ENCODE data around the gene KCTD20. TPM values are rescaled to one million over a fixed set of nuclear protein-coding genes. Genes with fewer than 3 reads are reported as not detected.
A peak's percentile ranks its signal among the peaks of the same experiment; 100 is the strongest.

Gene KCTD20
- total RNA-seq, 1 donor from 2014 or later: 48.1 TPM

DNA sequence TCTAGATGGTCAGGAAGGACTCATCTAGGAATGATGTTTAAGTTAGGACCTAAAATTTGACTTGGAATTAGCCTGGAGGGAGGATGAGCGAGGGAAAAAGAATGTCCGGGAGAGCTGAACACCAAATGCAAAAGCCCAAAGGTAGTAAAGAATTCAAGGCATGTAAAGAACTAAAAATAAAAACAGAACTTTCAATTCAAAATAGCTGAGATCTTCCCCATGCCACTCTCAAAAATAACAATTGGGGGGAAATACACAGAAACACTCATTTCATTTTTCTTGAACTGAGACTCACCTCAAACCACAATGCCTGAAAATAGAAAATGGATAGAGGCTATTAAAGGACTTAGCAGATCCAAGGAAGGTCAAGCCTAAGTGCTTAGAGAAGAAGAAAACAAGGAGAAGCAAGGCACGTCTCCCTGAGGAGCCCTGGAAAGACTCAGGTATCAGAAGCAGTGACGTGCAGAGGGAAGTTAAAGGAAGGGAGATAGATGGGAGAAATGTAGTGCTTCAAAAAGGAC is 10.6 kb upstream of the KCTD20 start:
- no peaks in the 10 kb centered on the region for H3K27me3 Mint-ChIP-seq (ENCODE audit: low read depth)
- H3K4me3 Mint-ChIP-seq: no peak overlapping the region
- H3K27ac Mint-ChIP-seq (ENCODE audit: unreplicated experiment): no peak overlapping the region
- TF ChIP-seq CTCF (conservative IDR thresholded peaks at IDR 0.05): no peak
- H3K9me3 Mint-ChIP-seq: no peaks in the 10 kb centered on the region
- H3K36me3 Mint-ChIP-seq (ENCODE audit: low read depth): no peaks in the 10 kb centered on the region
- H3K4me1 Mint-ChIP-seq: peaks cover 20% of the 10 kb centered on the region
- no peak for DNase-seq (ENCODE audit: low read depth, low spot score)

- Mint-ChIP-seq H3K9me3 (no peaks in the 10 kb centered on the region), H3K4me1 (peaks cover 16% of the 10 kb centered on the region), H3K4me3 (peak overlapping the region; percentile 2), H3K27me3 (ENCODE audit: low read depth) (no peaks in the 10 kb centered on the region), H3K27ac (ENCODE audit: unreplicated experiment) (no peak overlapping the region), H3K36me3 (ENCODE audit: low read depth) (no peaks in the 10 kb centered on the region)
- TF ChIP-seq CTCF (conservative IDR thresholded peaks at IDR 0.05): no peak
- DNase-seq (ENCODE audit: low read depth, low spot score): no peak
These were observed 6.3 kb upstream of the KCTD20 start for GRCh38 chr6:36436466-36436865.

- Mint-ChIP-seq H3K4me3 (peak overlapping the region; percentile 82), H3K27me3 (ENCODE audit: low read depth) (no peaks in the 10 kb centered on the region), H3K4me1 (peaks cover 36% of the 10 kb centered on the region), H3K9me3 (no peaks in the 10 kb centered on the region), H3K36me3 (ENCODE audit: low read depth) (no peaks in the 10 kb centered on the region), H3K27ac (ENCODE audit: unreplicated experiment) (peak overlapping the region; percentile 89)
- TF ChIP-seq CTCF (conservative IDR thresholded peaks at IDR 0.05): no peak
- peak; percentile 53 for DNase-seq (ENCODE audit: low read depth, low spot score)
These were observed 1.4 kb upstream of the KCTD20 start for GRCh38 chr6:36441307-36441894.

GRCh38 chr6:36442103-36442670 is 613 bp upstream of the KCTD20 start:
- H3K27ac Mint-ChIP-seq (ENCODE audit: unreplicated experiment): peak overlapping the region; percentile 98
- no peak for TF ChIP-seq CTCF (conservative IDR thresholded peaks at IDR 0.05)
- H3K4me1 Mint-ChIP-seq: peaks cover 36% of the 10 kb centered on the region
- H3K4me3 Mint-ChIP-seq: peak overlapping the region; percentile 92
- no peaks in the 10 kb centered on the region for H3K36me3 Mint-ChIP-seq (ENCODE audit: low read depth)
- no peaks in the 10 kb centered on the region for H3K27me3 Mint-ChIP-seq (ENCODE audit: low read depth)
- no peak for DNase-seq (ENCODE audit: low read depth, low spot score)
- H3K9me3 Mint-ChIP-seq: no peaks in the 10 kb centered on the region

- peak; percentile 42 for TF ChIP-seq CTCF (conservative IDR thresholded peaks at IDR 0.05)
- Mint-ChIP-seq H3K36me3 (ENCODE audit: low read depth) (peaks cover 3% of the 10 kb centered on the region), H3K27me3 (ENCODE audit: low read depth) (no peaks in the 10 kb centered on the region), H3K27ac (ENCODE audit: unreplicated experiment) (peak overlapping the region; percentile 98), H3K4me3 (peak overlapping the region; percentile 92), H3K9me3 (no peaks in the 10 kb centered on the region), H3K4me1 (peaks cover 36% of the 10 kb centered on the region)
- no peak for DNase-seq (ENCODE audit: low read depth, low spot score)
These were observed 950 bp downstream of the KCTD20 start for GRCh38 chr6:36443471-36444428.
